ENCODE measurements around the gene YES1.

YES1 gene

GRCh38 chr18:713135-713490 lies 98.9 kb downstream of the YES1 start (continued):
- TF ChIP-seq, protein P1, sequence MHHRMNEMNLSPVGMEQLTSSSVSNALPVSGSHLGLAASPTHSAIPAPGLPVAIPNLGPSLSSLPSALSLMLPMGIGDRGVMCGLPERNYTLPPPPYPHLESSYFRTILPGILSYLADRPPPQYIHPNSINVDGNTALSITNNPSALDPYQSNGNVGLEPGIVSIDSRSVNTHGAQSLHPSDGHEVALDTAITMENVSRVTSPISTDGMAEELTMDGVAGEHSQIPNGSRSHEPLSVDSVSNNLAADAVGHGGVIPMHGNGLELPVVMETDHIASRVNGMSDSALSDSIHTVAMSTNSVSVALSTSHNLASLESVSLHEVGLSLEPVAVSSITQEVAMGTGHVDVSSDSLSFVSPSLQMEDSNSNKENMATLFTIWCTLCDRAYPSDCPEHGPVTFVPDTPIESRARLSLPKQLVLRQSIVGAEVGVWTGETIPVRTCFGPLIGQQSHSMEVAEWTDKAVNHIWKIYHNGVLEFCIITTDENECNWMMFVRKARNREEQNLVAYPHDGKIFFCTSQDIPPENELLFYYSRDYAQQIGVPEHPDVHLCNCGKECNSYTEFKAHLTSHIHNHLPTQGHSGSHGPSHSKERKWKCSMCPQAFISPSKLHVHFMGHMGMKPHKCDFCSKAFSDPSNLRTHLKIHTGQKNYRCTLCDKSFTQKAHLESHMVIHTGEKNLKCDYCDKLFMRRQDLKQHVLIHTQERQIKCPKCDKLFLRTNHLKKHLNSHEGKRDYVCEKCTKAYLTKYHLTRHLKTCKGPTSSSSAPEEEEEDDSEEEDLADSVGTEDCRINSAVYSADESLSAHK (tag by site-specific recombination; IDR thresholded peaks at IDR 0.05): no peak
- TF ChIP-seq GLIS1 (tag by site-specific recombination; IDR thresholded peaks at IDR 0.05) (no peak), ZNF169 (tag by site-specific recombination; IDR thresholded peaks at IDR 0.05) (no peak), ZNF311 (tag by site-specific recombination; IDR thresholded peaks at IDR 0.05; ENCODE audit: borderline replicate concordance) (no peak)

DNA sequence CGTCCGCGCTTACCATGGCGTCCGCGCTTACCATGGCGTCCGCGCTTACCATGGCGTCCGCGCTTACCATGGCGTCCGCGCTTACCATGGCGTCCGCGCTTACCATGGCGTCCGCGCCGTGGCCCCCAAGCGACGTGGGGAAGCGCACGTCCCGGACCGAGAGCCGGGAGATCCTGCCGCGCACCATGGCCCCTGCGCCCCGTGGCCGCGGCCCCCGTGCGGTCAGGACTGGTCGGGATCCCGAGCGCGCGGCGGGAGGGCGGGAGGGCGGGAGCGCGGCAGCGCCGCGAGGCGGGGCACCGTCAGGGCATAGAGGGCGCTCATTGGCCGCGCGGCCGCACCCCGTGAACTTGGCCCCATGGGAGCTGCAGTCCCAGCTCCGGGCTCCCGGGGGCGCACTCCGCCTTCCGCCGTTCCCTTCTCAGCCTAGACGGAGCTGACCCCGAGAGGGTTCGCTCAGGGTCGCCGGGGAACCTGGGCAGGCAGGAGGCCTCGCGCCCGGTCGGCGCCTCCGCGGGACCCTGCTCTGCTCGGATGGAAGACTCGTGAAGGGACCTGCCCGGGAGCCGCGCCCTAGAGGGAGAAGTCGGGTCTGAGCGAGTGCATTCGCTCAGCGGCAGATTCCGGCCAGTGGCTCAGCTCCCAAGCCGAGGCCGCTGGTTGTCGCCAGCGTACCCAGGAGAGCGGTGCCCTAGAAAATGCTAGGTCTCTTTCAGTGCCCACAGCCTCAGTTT lies 99.5 kb downstream of the YES1 start, which contains the start of gene ENOSF1:
ENOSF1 (minus strand) TSS at position 230 of the 734 bp plus-strand sequence; CDS start at position 187, 43 bp downstream.
- H3K27ac ChIP-seq (ENCODE audit: extremely low read depth, low read depth, low read length): peak within 1 kb of the TSS; percentile 69
- peaks cover 4% of the 10 kb centered on the region for H3K4me1 ChIP-seq (ENCODE audit: control insufficient read depth, insufficient read depth, low read length)
- POLR2A ChIA-PET: interaction anchor here (0.5 to 1.1 kb wide), 13 partner anchors 8 to 127 kb away, joined by 3 to 6 read pairs (median 3); no protein-coding TSS in a partner anchor
- TF ChIP-seq ZNF23 (tag by site-specific recombination; IDR thresholded peaks at IDR 0.05; ENCODE audit: borderline replicate concordance) (no peak), YY2 (tag by site-specific recombination; IDR thresholded peaks at IDR 0.05) (0 out of 2 replicates have a peak, but pooled peaks have one; percentile 59), ZSCAN18 (tag by site-specific recombination; IDR thresholded peaks at IDR 0.05) (no peak), ZNF202 (tag by site-specific recombination; IDR thresholded peaks at IDR 0.05; ENCODE audit: borderline replicate concordance) (peak; percentile 37; the same call in 1 of the 2 replicates), ZNF610 (tag by site-specific recombination; IDR thresholded peaks at IDR 0.05; ENCODE audit: borderline replicate concordance) (0 out of 2 replicates have a peak, but pooled peaks have one; percentile 32), ZNF558 (tag by site-specific recombination; IDR thresholded peaks at IDR 0.05) (no peak), ZSCAN30 (tag by site-specific recombination; IDR thresholded peaks at IDR 0.05) (0 out of 2 replicates have a peak, but pooled peaks have one; percentile 16), KLF1 (tag by site-specific recombination; IDR thresholded peaks at IDR 0.05) (0 out of 2 replicates have a peak, but pooled peaks have one; percentile 15), GLIS2 (tag by site-specific recombination; IDR thresholded peaks at IDR 0.05) (peak; percentile 57; the same call in 1 of the 2 replicates), SP3 (tag by site-specific recombination; IDR thresholded peaks at IDR 0.05) (peak; percentile 24; the same call in 1 of the 2 replicates), ZNF426 (tag by site-specific recombination; IDR thresholded peaks at IDR 0.05) (no peak), SP2 (tag by site-specific recombination; IDR thresholded peaks at IDR 0.05) (0 out of 2 replicates have a peak, but pooled peaks have one; percentile 27), ZNF560 (tag by site-specific recombination; IDR thresholded peaks at IDR 0.05; ENCODE audit: borderline replicate concordance) (0 out of 2 replicates have a peak, but pooled peaks have one; percentile 67), SETDB1 (IDR thresholded peaks at IDR 0.05; ENCODE audit: insufficient read length, low read length) (peak; percentile 14), SP7 (tag by site-specific recombination; IDR thresholded peaks at IDR 0.05) (0 out of 2 replicates have a peak, but pooled peaks have one; percentile 12), ZNF76 (tag by site-specific recombination; IDR thresholded peaks at IDR 0.05; ENCODE audit: borderline replicate concordance, low read depth) (peak; percentile 60; the same call in 1 of the 2 replicates), ZIC2 (tag by site-specific recombination; IDR thresholded peaks at IDR 0.05) (peak; percentile 29; the same call in 1 of the 2 replicates), ZNF24 (tag by site-specific recombination; IDR thresholded peaks at IDR 0.05) (no peak), ZXDB (tag by site-specific recombination; IDR thresholded peaks at IDR 0.05) (peak; percentile 92), ZNF433 (tag by site-specific recombination; IDR thresholded peaks at IDR 0.05; ENCODE audit: low read depth) (no peak), GLIS1 (tag by site-specific recombination; IDR thresholded peaks at IDR 0.05) (peak; percentile 27)
- TF ChIP-seq, protein P2, sequence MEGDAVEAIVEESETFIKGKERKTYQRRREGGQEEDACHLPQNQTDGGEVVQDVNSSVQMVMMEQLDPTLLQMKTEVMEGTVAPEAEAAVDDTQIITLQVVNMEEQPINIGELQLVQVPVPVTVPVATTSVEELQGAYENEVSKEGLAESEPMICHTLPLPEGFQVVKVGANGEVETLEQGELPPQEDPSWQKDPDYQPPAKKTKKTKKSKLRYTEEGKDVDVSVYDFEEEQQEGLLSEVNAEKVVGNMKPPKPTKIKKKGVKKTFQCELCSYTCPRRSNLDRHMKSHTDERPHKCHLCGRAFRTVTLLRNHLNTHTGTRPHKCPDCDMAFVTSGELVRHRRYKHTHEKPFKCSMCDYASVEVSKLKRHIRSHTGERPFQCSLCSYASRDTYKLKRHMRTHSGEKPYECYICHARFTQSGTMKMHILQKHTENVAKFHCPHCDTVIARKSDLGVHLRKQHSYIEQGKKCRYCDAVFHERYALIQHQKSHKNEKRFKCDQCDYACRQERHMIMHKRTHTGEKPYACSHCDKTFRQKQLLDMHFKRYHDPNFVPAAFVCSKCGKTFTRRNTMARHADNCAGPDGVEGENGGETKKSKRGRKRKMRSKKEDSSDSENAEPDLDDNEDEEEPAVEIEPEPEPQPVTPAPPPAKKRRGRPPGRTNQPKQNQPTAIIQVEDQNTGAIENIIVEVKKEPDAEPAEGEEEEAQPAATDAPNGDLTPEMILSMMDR (tag by site-specific recombination; IDR thresholded peaks at IDR 0.05): peak; percentile 73
- TF ChIP-seq, protein P3, sequence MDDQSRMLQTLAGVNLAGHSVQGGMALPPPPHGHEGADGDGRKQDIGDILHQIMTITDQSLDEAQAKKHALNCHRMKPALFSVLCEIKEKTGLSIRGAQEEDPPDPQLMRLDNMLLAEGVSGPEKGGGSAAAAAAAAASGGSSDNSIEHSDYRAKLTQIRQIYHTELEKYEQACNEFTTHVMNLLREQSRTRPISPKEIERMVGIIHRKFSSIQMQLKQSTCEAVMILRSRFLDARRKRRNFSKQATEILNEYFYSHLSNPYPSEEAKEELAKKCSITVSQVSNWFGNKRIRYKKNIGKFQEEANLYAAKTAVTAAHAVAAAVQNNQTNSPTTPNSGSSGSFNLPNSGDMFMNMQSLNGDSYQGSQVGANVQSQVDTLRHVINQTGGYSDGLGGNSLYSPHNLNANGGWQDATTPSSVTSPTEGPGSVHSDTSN (CRISPR knock-in tag; IDR thresholded peaks at IDR 0.05): peak; percentile 83
- TF ChIP-seq, protein P4, sequence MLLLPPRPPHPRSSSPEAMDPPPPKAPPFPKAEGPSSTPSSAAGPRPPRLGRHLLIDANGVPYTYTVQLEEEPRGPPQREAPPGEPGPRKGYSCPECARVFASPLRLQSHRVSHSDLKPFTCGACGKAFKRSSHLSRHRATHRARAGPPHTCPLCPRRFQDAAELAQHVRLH (tag by site-specific recombination; IDR thresholded peaks at IDR 0.05): peak; percentile 86

More for the DNA sequence above, 99.5 kb downstream of the YES1 start, which contains the start of gene ENOSF1:
- Histone ChIP-seq H3K9me3 (ENCODE audit: control insufficient read depth, insufficient read depth, low read depth, low read length) (no peaks in the 10 kb centered on the region), H3K36me3 (ENCODE audit: control insufficient read depth in 2 of 2, insufficient read depth in 1 of 2, low read length in 2 of 2) (peaks cover 0 to 6% of the 10 kb centered on the region in 2 experiments; a peak in 1 of 3 replicates), H3K4me3 (ENCODE audit: low read depth, low read length) (peak within 1 kb of the TSS; percentile 48)
- CTCF ChIA-PET: interaction anchor here (0.7 to 2.2 kb wide), 14 partner anchors 9 to 406 kb away, joined by 3 to 10 read pairs (median 5); no protein-coding TSS in a partner anchor
